K562 treated with DMSO at 1 percent for 48 hours (cell line): ENCODE results near the gene RINL. TPM values are rescaled to one million over a fixed set of nuclear protein-coding genes. Genes with fewer than 3 reads are reported as not detected.

ENCODE experiments used
- total RNA-seq: library from RNA; unstranded; fragments of 300-600 nt; gene quantifications from 2 replicates; pipeline ENCODE4 v1.2.3, GENCODE V29; 2022; ENCODE audit warnings: low replicate concordance; ENCODE audit errors: extremely low read depth

RINL gene, protein sequence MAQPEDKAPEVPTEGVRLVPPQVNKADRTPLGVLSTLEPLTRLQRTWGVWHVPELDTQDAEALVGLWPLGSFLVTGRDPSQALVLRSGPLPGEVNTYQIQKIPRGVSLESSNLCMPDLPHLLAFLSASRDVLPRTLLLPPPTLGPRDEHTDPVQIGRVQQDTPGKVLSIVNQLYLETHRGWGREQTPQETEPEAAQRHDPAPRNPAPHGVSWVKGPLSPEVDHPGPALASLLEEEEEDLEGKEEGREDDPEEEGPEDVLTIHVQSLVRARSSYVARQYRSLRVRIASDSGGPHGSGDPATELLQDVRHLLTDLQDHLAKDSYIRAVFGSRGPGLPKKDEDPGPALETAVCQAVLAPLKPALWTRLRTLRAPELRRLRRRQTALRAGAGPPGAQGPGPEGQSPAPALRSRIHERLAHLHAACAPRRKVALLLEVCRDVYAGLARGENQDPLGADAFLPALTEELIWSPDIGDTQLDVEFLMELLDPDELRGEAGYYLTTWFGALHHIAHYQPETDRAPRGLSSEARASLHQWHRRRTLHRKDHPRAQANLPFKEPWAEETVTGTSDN
- total RNA-seq: not detected in 2 replicates

DNA sequence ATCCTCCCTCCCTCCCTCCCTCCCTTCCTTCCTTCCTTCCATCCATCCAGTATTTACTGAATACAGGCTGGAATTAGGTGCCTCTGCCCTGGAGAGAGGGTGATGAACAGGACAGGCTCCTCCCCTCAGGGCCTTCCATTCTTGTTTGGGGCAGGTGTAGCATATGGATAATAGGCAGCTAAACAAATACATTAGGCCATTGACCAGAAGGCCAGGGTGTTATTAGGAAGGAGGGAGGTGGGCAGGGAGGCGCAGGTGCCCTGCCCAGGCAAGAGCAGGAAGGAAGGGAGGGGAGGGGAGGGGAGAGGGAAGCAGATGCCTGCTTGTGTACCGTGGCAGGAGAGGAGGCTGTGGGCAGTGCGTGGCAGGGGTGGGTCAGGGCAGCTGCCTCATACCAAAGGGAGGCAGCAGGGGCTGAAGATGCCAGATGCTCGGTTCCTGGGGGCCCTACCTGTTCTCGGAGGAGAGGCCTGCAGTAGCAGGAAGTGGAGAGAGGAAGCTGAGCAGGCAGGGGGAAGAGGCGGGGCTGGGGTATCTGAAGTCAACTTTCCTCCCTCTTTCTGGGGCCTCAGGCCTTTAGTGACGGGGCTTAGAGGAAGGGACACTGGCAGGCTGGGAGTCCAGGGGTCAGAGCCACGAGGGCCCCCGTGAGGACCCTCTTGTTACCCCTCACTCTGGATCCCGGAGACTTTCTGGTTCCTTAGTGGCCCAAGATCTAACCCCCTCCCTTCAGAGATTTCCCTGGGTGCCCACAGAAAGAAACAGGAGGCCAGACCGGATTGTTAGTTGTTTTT lies at the start of gene RINL:
RINL (minus strand) TSS at position 495 of the 794 bp plus-strand sequence. CDS start 1,533 bp downstream, outside the sequence.

DNA sequence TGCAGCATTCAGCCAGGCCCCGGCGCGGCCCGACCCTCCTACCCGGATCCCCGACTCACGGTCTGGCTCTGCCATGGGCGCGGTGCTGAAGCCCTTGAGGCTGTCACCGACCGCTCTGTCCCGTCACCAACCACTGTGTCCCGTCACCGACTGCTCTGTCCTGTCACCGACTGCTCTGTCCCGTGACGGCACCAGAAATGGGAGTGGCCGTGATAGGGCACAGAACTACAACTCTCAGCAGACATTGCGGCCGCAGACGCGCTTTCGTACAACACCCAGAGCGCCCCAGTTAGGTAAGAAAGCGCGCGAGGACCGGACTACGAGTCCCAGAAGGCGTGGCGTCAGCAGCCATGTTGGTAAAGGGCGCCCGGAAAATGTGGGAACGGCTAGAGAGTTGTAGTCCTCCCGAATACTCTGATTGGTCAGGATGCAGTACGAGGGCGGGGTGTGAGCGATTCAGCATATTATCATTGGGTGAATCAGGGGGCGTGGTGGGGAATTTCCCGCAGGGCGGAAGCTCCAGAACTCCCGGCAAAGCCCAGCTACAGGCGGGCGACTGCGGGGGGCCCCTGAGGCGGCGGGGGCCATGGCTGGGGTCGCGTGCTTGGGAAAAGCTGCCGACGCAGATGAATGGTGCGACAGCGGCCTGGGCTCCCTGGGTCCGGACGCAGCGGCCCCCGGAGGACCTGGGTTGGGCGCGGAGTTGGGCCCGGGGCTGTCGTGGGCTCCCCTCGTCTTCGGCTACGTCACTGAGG lies 21.5 kb upstream of the RINL start, which contains the start of the genes NFKBIB and SIRT2:
NFKBIB (plus strand) TSS at position 523 of the 755 bp plus-strand sequence; CDS start at position 587, 64 bp downstream.
SIRT2 (minus strand) TSS at position 172 of the 755 bp plus-strand sequence; CDS start at position 75, 97 bp downstream.

DNA sequence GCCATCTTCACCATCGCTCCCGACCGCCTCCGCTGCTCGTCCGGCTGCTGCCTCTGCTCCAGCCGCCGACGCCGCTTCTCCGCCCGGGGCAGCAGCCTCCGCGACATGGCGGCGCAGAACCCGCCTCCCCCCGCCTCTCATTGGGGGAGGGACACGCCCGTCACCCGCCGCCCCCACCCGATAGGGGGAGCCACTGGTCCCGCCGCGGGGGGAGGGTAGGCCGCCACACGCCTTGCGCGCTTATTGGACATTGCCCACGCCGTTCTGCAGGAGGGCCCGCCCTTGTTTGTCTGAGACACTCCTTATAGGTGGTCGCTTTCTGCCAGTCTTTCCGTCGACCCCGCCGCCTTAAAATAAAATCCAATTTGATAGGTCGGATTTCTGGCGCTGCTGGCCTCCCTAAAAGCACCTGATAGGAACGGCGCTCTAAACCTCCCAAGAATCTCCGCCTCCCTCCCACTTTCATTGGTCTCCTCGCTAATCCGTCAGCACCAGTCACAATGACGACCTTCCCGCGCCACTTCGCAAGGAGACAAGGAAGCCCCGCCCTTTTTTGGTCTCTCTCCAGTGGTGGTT lies 28.1 kb downstream of the RINL start, which contains the start of gene HNRNPL:
HNRNPL (minus strand) TSS at position 127 of the 576 bp plus-strand sequence; CDS start at position 107, 20 bp downstream.

Other genes with a start within 250 kb of the RINL start
- gene ACTN4, start 230.6 kb downstream of the RINL start, total RNA-seq: 239 TPM in 1 of 2 replicates, not detected in the other
- not detected in 2 replicates for gene CAPN12, start 133.8 kb downstream of the RINL start, total RNA-seq
- not detected in 2 replicates for gene LGALS7, start 104.8 kb downstream of the RINL start, total RNA-seq
- gene LGALS7B, start 89.1 kb downstream of the RINL start, total RNA-seq: not detected in 2 replicates
- not detected in 2 replicates for gene LGALS4, start 65.3 kb downstream of the RINL start, total RNA-seq
- gene ECH1, start 46.5 kb downstream of the RINL start, total RNA-seq: not detected in 2 replicates
- not detected in 2 replicates for gene HNRNPL, start 28.3 kb downstream of the RINL start, total RNA-seq
- gene SIRT2, start 21.3 kb upstream of the RINL start, total RNA-seq: not detected in 2 replicates
- not detected in 2 replicates for gene NFKBIB, start 21.7 kb upstream of the RINL start, total RNA-seq
- not detected in 2 replicates for gene CCER2, start 33.9 kb upstream of the RINL start, total RNA-seq
- gene SARS2, start 52.5 kb upstream of the RINL start, total RNA-seq: not detected in 2 replicates
- not detected in 2 replicates for gene MRPS12, start 52.7 kb upstream of the RINL start, total RNA-seq
- not detected in 2 replicates for gene FBXO17, start 97.5 kb upstream of the RINL start, total RNA-seq
- not detected in 2 replicates for gene FBXO27, start 154.3 kb upstream of the RINL start, total RNA-seq
- not detected in 2 replicates for gene ACP7, start 206.1 kb upstream of the RINL start, total RNA-seq
- gene PAK4, start 247.5 kb upstream of the RINL start, total RNA-seq: 243 TPM in 1 of 2 replicates, not detected in the other